RWPE2 (cell line): ENCODE results near the gene FILIP1.
A peak's percentile ranks its signal among the peaks of the same experiment; 100 is the strongest.

Experiments
- ATAC-seq: fragments of 200-7000 bp; cut with Tn5 transposase; 3 replicates; pipeline ENCODE4 v1.9.1; 2021; ENCODE audit warnings: low read depth
- DNase-seq: peaks from one replicate; pipeline ENCODE4 v3.0.0-alpha.2; 2020; ENCODE audit warnings: low spot score
- H3K27ac ChIP-seq: fragments of 450-650 bp; 2 replicates; pipeline ENCODE4 v1.5.1; 2017; ENCODE audit warnings: mild to moderate bottlenecking; ENCODE audit not compliant: poor library complexity, severe bottlenecking
- H3K27me3 ChIP-seq: fragments of 250-450 bp; sonication (Bioruptor Pico); 2 replicates; pipeline ENCODE4 v1.5.1; 2021; ENCODE audit warnings: mild to moderate bottlenecking, moderate library complexity; ENCODE audit not compliant: insufficient read depth, poor library complexity, severe bottlenecking
- H3K36me3 ChIP-seq: fragments of 250-450 bp; sonication (Bioruptor Pico); 2 replicates; pipeline ENCODE4 v1.5.1; 2020; ENCODE audit warnings: low read depth, mild to moderate bottlenecking, moderate library complexity
- H3K4me1 ChIP-seq: fragments of 250-450 bp; sonication (Bioruptor Pico); 2 replicates; pipeline ENCODE4 v1.5.1; 2021; ENCODE audit warnings: mild to moderate bottlenecking, moderate library complexity; ENCODE audit not compliant: insufficient read depth, poor library complexity, severe bottlenecking
- H3K4me3 ChIP-seq: fragments of 250-450 bp; sonication (Bioruptor Pico); 2 replicates; pipeline ENCODE4 v1.5.1; 2021; ENCODE audit warnings: mild to moderate bottlenecking, moderate library complexity; ENCODE audit not compliant: severe bottlenecking
- H3K9me3 ChIP-seq: fragments of 250-450 bp; sonication (Bioruptor Pico); 2 replicates; pipeline ENCODE4 v1.5.1; 2021; ENCODE audit warnings: mild to moderate bottlenecking, moderate library complexity; ENCODE audit not compliant: severe bottlenecking
- TF ChIP-seq, protein P1 (sequence below): fragments of 450-650 bp; IDR thresholded peaks from one replicate; pipeline ENCODE4 v1.5.1; 2017; ENCODE audit warnings: mild to moderate bottlenecking, moderate library complexity; ENCODE audit not compliant: poor library complexity, severe bottlenecking

FILIP1 gene

DNA sequence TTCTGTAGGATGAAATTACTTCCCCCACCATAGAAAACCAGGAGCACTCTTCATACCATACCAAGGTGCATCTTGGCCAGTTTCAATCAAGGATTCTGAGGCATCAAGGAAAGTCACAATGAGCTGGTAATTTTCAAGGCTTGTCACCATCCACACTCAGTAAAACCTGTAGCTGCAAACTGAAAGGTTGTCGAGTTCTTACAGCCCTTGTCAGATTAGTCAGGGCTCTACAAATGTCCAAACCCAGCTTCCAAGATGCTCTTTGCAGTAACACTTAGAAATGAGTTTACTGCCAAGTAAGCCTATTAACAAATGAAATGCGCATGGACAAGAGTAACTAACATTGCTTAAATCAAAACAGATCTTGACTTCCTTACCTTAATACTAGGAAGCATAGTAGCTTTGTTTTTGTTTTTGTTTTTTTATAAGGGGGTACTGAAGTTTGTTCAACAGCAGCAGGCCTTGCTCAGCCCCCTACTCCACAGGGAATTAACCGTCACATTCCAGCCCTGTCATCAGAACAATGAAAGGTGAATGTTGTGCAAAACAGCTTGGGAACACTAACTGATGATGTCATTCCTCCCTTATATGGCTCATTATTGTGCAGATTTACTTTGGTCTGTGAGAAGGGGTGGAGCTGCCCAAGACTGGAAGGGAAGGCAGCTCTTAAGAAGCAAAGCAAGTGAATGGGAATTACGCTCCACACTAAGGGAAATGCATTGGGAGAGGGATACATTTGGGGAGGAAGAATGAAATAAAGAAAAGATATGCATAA, 159.1 kb downstream of the FILIP1 start:
- H3K9me3 ChIP-seq = no peaks in the 10 kb centered on the region
- DNase-seq (no peak), ATAC-seq (peak; percentile 77)
- no peaks in the 10 kb centered on the region for H3K36me3 ChIP-seq
- TF ChIP-seq, protein P1, sequence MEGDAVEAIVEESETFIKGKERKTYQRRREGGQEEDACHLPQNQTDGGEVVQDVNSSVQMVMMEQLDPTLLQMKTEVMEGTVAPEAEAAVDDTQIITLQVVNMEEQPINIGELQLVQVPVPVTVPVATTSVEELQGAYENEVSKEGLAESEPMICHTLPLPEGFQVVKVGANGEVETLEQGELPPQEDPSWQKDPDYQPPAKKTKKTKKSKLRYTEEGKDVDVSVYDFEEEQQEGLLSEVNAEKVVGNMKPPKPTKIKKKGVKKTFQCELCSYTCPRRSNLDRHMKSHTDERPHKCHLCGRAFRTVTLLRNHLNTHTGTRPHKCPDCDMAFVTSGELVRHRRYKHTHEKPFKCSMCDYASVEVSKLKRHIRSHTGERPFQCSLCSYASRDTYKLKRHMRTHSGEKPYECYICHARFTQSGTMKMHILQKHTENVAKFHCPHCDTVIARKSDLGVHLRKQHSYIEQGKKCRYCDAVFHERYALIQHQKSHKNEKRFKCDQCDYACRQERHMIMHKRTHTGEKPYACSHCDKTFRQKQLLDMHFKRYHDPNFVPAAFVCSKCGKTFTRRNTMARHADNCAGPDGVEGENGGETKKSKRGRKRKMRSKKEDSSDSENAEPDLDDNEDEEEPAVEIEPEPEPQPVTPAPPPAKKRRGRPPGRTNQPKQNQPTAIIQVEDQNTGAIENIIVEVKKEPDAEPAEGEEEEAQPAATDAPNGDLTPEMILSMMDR = no peak
- H3K4me1 ChIP-seq = no peaks in the 10 kb centered on the region
- no peaks in the 10 kb centered on the region for H3K27me3 ChIP-seq
- H3K4me3 ChIP-seq = no peak overlapping the region
- H3K27ac ChIP-seq = no peak overlapping the region

DNA sequence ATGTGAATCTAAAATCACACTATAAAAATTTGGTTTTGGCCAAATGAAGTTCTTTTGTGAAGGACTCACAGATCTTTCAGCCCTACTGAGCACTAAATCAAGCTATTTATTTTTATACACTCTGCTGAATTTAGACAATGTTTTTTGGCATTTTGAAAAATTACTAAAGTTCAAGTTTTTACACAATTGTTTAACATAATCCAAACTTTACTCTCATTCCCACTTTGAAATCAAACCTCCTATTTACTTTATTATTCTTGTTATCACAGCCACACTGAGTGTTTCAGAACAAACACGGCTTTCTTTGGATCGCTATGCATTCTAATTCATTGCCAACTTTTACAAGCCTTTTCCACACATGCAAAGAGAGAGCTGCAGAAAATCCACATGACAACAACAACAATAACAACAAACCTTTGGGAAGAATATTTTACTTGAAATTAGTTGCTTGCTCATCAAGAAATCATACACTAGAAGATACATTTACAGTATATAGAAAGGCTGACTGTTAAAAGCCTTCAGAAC, 159.9 kb downstream of the FILIP1 start:
- TF ChIP-seq, protein P1 = no peak
- ATAC-seq (no peak), DNase-seq (no peak)
- no peak overlapping the region for H3K4me3 ChIP-seq
- no peaks in the 10 kb centered on the region for H3K36me3 ChIP-seq
- no peak overlapping the region for H3K27ac ChIP-seq
- no peaks in the 10 kb centered on the region for H3K9me3 ChIP-seq
- H3K4me1 ChIP-seq = no peaks in the 10 kb centered on the region
- no peaks in the 10 kb centered on the region for H3K27me3 ChIP-seq

DNA sequence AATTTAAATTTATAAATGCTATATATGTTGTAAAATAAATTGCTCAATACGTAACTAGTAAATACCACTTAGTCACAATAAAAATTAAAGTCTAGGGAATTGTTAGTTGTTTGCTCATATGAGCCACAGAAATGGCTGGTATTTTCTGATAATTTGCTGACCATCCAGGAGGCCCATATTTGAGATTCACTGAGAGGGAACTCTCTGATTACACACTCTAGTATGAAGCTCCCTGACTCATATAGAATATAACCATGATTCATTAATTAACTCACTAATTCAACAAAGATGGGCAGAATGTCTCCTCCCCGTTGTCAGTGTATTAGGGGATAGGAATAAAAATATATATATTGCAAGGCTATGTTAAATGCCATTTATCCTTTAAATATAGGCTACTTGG, 162.4 kb downstream of the FILIP1 start:
- TF ChIP-seq, protein P1 = no peak
- peak; percentile 72 for ATAC-seq
- Histone ChIP-seq H3K36me3 (no peaks in the 10 kb centered on the region), H3K27me3 (no peaks in the 10 kb centered on the region), H3K4me1 (no peaks in the 10 kb centered on the region), H3K27ac (no peak overlapping the region), H3K9me3 (no peaks in the 10 kb centered on the region), H3K4me3 (no peak overlapping the region)
- DNase-seq = no peak

DNA sequence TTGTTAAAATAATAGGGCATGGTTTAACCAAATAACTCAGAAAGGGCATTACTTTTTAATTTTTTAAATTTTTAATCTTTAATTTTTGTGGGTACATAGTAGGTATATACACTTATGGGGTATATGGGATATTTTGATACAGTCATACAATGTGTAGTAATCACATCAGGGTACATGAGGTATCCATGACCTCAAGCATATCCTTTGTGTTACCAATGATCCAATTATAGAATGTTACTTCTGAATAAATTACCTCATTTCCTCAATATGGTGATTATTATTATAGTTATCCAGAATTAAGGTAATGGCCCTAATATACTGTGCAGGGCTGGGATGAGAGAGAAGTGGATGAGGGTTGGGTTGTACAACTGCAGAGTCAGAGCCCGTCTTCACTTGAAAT, 163.9 kb downstream of the FILIP1 start:
- Histone ChIP-seq H3K4me3 (no peak overlapping the region), H3K4me1 (no peaks in the 10 kb centered on the region), H3K27me3 (no peaks in the 10 kb centered on the region), H3K9me3 (no peaks in the 10 kb centered on the region), H3K27ac (no peak overlapping the region), H3K36me3 (no peaks in the 10 kb centered on the region)
- DNase-seq (no peak), ATAC-seq (no peak)
- TF ChIP-seq, protein P1 = no peak

DNA sequence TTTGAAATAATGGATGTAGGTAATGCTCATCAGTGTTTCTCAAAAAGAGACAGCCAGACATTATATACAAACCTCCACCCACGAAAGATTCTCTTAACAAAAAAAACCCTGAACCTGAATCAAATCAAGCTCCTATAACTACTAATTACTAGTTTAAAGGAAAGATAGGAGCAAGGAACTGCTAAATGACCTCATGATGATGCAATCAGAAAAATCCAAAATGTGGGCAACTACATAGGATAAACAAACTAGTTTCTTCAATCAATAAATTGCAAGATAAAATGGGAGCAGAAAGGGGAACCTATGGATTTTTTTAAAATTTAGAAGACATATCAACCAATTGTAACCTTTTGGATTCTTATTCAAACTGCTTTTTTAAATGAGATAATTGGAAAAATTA, 165.8 kb downstream of the FILIP1 start:
- Histone ChIP-seq H3K27ac (no peak overlapping the region), H3K9me3 (no peaks in the 10 kb centered on the region), H3K4me3 (no peak overlapping the region), H3K36me3 (no peaks in the 10 kb centered on the region), H3K27me3 (no peaks in the 10 kb centered on the region), H3K4me1 (no peaks in the 10 kb centered on the region)
- DNase-seq = no peak
- ATAC-seq = no peak
- TF ChIP-seq, protein P1 = no peak
